Lung microvascular endothelial cell (primary cell): ENCODE measurements around the gene AQP1. TPM values are rescaled to one million over a fixed set of nuclear protein-coding genes. Genes with fewer than 3 reads are reported as not detected.

Source experiments
- DNase-seq, 2 donors: peaks; one replicate each; pipeline versions ENCODE4 v3.0.0 to v3.0.0-alpha.2; 2010; ENCODE audit warnings: low read depth in 2 of 2
- total RNA-seq: library from RNA; depleted of rRNA; stranded (reverse); fragments of >200 nt; gene quantifications from 2 replicates; pipeline ENCODE4 v1.2.1, GENCODE V29; 2014

AQP1 gene
- total RNA-seq, 1 donor from 2014 or later, result 1.4 TPM

GRCh38 chr7:30884881-30885280 is 26.8 kb upstream of the AQP1 start:
- DNase-seq, result no peak

GRCh38 chr7:30886608-30887011 is 25.0 kb upstream of the AQP1 start:
- peak; percentile 22 to 84 for DNase-seq

DNA sequence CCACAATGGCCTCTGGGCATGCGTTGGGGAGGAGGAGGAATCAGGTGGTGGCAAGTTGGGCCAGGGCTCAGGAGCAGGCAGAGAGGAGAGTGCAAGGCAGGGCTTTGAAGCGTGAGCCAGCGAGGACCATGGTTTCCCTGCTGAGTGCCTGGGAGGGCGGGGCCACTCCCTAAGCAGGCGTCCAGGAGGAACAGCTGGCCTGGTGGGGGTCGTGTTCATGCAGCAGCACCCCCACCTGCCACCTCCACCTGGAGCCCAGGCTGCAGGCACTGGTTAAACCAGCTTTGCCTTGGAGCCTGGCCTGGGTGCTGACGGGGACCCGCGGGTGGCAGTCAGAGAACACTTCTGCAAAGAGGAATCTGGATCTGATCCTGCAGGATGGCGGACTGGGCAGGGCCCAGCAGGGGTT is 24.2 kb upstream of the AQP1 start:
- no peak for DNase-seq

DNA sequence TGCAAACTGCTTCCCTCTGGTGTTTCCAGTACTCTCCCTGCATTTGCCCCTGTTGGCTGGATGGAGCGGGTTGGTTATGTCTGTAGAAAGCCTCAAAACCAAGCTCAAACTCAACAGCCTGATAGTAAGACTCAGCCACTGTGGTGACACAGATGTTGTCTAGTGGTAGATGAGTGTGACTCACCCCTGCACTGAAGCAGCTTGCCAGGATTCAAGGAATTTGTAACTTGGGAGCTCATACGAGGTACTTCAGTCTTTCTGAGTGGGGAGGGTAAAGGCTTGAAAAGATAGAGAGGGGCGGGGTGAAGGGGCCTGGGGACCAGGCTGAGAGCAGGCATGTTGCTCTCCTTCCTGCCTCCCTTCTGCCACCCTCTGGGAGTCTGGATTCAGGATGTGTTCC is 22.9 kb upstream of the AQP1 start:
- DNase-seq, result peak in 1 of 2 donors; percentile 74

DNA sequence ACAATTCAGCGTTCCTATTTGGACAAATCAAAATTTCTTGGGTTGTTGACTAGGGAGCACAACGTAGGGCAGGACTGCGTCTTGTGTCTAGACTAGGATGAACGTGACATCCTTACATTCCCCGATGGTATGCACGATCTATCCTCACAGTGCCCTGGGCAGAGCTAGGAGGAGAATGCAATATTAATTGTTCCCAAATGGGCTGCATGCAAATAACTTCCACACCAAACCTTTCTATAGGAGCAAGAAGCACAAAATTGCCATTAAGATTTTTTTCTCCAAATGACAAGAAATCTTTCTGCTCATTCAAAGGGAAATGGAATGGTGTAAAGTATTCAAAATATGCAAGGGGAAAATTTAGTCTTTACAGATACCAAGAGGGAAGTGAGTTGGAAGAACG is 21.4 kb upstream of the AQP1 start:
- no peak for DNase-seq

DNA sequence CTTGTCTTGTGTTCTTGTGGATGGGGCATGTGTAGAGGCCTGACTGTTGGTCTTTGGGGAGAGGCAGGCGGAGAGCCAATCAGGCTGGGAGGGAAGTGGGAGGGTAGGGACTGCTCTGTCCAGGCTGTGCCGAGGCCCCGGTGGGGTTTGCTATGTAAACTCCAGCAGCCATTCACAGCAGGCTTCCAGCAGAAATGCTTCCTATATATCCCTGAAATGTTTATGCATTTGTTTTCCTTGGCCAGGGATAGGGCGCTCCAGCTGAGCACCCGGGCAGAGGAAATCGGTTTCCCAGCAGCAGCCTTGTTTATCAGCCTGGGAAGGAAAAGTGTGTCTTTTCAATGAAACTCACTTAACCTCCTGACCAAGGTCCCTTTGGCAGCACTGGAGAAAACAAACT is 18.3 kb upstream of the AQP1 start:
- DNase-seq, result peak; percentile 84 to 89

DNA sequence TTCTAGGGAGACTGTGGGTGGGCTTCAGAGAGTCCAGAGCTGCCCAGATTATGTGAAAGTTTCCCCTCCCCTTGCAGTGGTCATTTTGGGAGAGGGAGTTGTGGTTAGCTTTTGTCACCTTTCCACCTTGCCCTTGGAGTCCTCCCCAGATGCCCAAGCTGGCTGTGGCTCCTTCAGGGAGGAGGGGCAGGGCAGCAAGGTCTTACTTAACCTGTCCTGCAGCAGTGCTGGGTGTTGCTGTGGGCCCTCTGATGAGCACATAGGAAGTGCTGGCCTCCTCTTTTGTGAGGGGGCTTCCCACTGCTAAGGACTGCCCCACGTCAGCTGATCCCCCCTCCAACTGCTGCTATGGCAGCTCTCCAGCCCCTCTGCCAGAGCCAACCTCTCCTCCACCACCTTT is 17.6 kb upstream of the AQP1 start:
- no peak for DNase-seq

DNA sequence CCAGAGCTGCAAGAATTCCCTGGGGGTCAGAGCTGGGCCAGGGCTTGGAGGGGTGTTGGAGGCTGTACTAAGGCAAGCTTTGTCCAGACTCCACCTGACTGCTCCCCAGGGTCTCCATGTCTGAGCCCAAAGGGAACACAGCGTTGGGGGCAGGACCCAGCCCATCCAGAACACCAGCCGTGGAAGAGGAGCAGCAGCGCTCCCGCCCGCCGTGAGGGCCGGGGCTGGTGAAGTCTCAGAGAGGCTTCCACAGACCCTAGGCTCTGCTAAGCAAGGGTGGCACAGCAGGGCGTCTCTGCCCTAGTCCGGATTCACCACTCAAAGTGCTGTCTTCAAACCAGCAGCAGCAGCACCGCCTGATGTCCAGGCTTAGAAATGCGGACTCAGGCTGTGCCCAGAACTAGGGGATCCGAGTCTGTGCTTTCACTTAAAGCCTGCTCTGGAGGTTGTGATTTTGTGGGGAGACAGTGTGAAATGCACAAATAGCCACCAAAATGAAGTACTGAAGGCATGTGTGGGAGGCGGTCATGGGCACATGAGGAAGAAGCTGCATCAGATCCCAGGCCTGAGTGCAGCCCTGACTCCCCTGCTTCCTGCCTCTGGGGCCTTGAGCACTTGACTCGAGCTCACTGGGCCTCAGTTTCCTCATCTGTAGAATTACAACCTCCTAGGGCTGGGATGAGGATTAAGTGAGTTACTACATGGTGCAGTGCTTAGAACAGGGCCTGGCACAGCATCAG is 16.6 kb upstream of the AQP1 start:
- DNase-seq, result peak; percentile 19 to 60

DNA sequence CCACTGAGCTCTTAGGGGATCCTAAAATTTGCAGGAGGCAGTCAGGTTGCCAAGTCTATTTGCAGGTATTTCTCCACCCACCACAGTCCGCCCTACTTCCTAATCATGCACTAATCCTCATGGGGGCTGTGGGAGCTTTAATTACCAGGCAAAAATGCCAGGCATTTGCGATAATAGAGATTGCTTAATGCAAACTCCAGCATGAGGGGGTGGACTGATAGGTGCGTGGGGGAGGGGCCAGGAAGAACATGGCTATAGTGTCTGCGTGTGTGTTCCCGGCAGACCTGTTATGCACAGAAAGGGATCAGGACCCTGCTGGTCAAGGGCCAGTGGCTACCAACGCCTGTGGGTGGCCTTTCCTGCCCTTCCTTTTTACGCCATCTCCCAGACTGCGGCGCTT is 15.6 kb upstream of the AQP1 start:
- DNase-seq, result no peak

- no peak for DNase-seq
These were observed 14.6 kb upstream of the AQP1 start for GRCh38 chr7:30896783-30897637.

- no peak for DNase-seq
These were observed 13.9 kb upstream of the AQP1 start for GRCh38 chr7:30897770-30898169.

DNA sequence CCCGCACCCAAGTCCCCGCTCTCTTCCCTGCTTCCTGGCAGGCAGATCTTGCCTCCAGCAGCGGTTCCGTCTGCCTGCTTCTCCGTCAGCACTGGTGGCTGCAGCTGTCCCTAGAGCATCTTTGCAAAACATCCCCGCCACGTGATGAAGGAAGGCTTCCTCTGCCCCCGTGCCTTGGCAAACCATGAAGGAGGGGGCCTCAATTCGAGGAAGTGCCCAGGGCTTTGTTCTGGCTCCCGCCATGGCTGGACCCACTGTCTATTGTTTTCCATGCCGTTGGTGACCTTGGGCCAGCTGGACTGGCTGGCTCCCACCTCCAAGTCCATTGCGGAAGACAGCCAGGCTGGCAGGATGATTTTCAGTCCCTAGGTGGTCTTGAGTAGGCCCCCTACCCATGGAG is 13.2 kb upstream of the AQP1 start:
- DNase-seq, result peak in 1 of 2 donors; percentile 24

DNA sequence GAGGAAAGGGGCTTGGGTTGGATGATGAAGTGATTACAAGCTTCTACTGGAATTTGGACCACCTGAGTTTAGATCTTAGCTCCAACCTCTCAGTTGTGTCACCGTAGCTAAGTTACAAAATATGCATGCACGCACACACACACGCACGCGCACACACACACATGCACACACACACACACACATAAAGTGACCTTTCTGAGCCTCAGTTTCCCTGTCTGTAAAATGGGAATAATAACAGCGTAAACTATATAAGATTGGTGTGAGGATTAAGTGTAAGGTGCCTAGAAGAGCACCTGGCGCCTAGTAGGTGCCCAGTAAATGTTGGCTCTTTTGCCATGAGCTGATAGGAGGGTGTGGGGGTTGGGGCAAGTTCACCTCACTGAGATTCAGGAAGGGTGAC is 12.6 kb upstream of the AQP1 start:
- DNase-seq, result no peak

DNA sequence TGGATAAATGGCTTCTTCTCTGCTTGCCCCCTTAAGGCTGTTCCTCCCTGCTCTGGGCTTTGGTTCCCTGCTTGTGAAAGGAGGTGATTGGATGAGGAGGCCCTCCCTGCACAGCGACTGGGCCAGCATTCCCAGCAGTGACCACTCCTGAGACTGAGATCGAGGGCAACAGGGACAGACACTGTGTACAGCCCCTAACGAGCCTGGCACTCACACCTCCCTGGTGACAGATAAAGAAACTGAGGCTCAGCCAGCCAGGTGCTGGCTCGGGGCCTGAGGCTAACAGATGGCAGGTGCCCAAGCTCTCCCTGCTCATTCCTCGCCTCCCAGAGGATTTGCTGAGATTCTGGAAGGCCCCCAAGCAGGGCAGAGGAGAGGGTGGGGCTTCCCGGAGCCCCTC is 12.0 kb upstream of the AQP1 start:
- DNase-seq, result no peak

DNA sequence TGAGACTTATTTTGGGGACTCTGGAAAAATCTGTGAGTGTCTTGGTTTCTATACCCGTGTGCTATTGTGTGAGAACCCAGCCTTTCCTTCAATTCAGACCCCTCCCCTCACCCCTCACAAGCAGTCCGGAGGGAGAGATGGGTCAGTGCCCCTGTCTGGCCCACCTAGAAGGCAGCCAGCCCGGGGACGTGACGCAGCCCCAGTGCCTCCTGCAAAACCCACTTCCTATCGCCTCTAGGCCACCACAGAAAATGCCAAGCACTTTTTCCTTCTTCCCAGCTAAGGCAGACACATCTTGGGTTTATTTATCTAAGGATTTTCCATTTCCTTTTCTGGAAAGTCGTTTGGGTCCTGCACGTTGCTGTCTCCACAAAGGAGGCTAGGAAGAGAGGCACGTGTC is 11.6 kb upstream of the AQP1 start:
- DNase-seq, result no peak

DNA sequence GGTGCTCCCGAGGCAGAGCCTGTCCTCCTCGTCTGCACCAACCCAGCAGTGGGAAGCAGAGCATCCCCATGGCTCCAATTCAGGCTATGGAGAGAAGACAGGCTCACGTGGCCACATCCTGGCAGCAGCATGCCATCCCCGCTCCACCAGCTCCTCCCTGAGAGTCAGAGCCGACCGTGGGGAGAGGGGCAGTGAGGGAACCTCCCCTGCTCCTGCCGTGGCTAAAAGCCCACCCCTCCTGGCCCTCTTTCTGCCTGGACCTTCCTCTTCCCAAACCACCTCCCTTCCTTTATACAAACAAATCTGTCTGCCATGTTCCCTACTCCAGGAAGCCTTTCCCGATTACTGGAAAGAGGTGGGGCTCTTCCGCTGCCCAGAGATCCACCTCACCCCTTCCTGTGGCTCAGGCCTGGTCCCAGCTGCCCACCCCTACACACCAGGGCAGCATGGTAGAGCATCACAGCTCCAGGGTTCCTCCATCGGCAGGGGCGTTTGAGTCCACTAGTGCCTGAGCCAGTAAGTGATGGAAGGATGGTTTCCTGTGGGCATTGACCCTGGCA is 10.8 kb upstream of the AQP1 start:
- no peak for DNase-seq

DNA sequence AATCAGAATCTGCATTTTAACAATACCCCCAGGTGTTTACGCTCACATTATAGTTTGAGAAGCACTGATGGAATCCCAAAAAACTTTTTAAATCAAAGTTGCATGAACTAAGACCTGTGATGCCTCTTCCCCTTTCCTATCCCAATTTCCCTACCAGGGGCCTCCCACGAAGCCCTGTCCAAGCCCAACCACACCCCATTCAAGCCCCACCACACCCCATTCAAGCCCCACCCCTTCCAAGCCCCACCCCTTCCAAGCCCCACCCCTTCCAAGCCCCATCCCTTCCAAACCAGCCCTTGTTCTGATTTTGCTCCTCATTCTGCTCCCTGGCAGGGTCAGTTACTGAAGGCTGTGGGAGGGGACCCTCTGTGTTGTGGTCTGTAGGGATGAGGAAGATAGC is 9.8 kb upstream of the AQP1 start:
- no peak for DNase-seq

DNA sequence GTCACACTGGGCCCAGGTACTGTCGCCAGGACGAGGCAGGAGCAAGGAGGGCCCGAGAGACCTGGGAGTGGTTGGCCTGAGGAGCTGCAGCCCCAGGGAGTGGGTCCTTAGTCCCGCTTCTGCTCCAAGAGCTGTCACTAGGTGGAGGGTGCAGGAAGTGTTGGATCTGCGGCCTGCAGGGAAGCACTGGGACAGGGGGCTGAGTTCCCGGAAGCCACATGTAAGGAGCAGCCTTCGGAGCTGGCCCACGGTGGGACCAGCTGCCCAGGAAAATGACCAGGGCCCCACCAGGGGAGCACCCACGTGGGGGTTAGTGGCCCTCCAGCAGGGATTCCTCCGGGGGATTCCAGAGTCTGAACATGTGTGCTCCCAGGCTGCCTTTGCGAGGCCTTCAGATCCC is 9.2 kb upstream of the AQP1 start:
- no peak for DNase-seq

GRCh38 chr7:30903146-30903545 is 8.5 kb upstream of the AQP1 start:
- DNase-seq, result no peak

GRCh38 chr7:30904561-30904960 is 7.1 kb upstream of the AQP1 start:
- DNase-seq, result no peak

- no peak for DNase-seq
These were observed 6.3 kb upstream of the AQP1 start for GRCh38 chr7:30905078-30906012.

DNA sequence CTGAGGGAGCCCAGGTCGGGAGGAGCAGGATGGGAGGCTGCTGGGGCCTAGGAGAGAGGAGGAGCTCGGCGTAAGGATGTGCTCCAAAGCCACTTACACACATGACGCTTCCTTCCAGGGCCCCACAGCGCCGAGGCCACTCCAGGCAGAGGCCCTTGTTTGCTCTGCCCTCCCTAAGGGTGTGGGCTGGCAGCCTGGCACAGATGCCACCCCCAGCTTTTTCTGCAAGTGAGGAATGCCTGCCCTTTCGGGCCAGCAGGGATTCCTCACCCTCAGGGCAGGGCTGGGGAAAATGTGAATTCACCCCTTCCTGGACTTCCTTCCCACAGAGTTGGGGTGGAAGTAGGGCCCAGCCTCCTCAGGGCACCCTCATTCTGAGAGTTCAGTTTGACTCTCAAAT is 5.6 kb upstream of the AQP1 start:
- no peak for DNase-seq
